Neutrophil (primary cell): ENCODE results near the gene TMEM109.

ENCODE experiments used
- H3K27ac ChIP-seq: fragments of 200-600 bp; sonication (generic); 2 replicates; pipeline ENCODE4 v1.5.1; 2016; ENCODE audit warnings: mild to moderate bottlenecking, moderate library complexity
- H3K27me3 ChIP-seq: fragments of 200-600 bp; sonication (generic); 2 replicates; pipeline ENCODE4 v1.6.0; 2016; ENCODE audit warnings: mild to moderate bottlenecking
- H3K36me3 ChIP-seq: fragments of 200-600 bp; sonication (generic); 2 replicates; pipeline ENCODE4 v1.5.1; 2017
- H3K4me1 ChIP-seq, 2 experiments: fragments of 200-600 bp in 1 of 2; sonication (generic) in 1 of 2; 1 replicate in 1 of 2; 2 replicates in 1 of 2; pipeline versions ENCODE4 v1.5.1 to v1.6.1; 2013 to 2016; ENCODE audit warnings: low read depth in 1 of 2, low read length in 1 of 2, mild to moderate bottlenecking in 1 of 2, moderate library complexity in 1 of 2; ENCODE audit not compliant: control insufficient read depth in 1 of 2, insufficient read depth in 1 of 2
- H3K4me3 ChIP-seq, 2 experiments: fragments of 200-600 bp in 1 of 2; sonication (generic) in 1 of 2; 1 replicate in 1 of 2; 2 replicates in 1 of 2; pipeline ENCODE4 v1.5.1; 2013 to 2016; ENCODE audit warnings: low read depth in 1 of 2, low read length in 1 of 2, mild to moderate bottlenecking in 1 of 2, moderate library complexity in 1 of 2
- H3K9me3 ChIP-seq: fragments of 200-600 bp; sonication (generic); 2 replicates; pipeline ENCODE4 v1.5.1; 2016
- TF ChIP-seq, protein P1 (sequence below): fragments of 200-600 bp; sonication (generic); IDR thresholded peaks from 2 replicates; pipeline ENCODE4 v1.5.1; 2016; ENCODE audit warnings: antibody characterized with exemption

TMEM109 gene

DNA sequence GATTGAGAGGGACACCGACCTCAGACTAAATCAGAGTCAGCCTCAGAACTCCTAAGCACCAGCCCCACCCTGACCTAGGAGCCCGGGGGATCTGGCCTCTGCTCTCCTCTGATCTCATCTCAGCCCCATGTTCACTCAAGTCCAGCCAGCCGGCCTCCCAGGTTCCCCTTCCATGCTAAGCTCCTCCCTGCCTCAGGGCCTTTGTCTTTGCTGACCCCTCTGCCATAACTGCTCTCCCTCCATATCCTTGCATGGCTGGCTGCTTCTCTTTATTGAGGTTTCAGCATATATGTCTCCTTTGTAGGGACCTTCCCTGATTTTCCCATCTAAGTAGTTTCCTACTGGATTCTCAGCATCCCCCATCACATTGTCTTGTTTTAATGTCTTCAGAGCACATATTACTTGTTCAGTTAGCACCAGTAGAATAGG, 38.8 kb downstream of the TMEM109 start:
- Histone ChIP-seq H3K27me3 (peaks cover 40% of the 10 kb centered on the region), H3K36me3 (peaks cover 13% of the 10 kb centered on the region), H3K4me1 (peaks cover 68 to 70% of the 10 kb centered on the region in 2 experiments), H3K27ac (peak overlapping the region; percentile 99), H3K9me3 (no peaks in the 10 kb centered on the region), H3K4me3 (peak overlapping the region; percentile 73 to 84)
- TF ChIP-seq, protein P1, sequence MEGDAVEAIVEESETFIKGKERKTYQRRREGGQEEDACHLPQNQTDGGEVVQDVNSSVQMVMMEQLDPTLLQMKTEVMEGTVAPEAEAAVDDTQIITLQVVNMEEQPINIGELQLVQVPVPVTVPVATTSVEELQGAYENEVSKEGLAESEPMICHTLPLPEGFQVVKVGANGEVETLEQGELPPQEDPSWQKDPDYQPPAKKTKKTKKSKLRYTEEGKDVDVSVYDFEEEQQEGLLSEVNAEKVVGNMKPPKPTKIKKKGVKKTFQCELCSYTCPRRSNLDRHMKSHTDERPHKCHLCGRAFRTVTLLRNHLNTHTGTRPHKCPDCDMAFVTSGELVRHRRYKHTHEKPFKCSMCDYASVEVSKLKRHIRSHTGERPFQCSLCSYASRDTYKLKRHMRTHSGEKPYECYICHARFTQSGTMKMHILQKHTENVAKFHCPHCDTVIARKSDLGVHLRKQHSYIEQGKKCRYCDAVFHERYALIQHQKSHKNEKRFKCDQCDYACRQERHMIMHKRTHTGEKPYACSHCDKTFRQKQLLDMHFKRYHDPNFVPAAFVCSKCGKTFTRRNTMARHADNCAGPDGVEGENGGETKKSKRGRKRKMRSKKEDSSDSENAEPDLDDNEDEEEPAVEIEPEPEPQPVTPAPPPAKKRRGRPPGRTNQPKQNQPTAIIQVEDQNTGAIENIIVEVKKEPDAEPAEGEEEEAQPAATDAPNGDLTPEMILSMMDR = no peak

DNA sequence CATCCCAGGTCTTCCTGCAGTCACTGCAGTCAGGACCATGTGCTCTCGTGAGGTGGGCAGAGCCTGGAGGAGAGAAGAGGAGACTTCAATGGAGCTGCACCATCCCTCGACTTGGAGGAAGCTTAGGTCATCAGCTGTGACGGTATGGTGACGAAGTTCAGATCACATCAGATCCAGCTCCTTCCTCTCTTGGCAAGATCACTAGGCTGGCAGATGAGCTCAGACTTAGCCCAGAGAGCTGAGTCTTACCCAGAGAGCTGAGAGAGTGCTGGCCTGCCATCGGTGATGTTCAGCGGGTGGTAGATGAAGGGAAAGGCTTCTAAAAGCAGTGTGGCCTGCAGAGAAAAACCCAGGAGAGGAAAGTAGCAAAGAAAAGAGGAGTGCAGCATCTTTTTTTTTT, 39.8 kb downstream of the TMEM109 start:
- peaks cover 3% of the 10 kb centered on the region for H3K36me3 ChIP-seq
- H3K4me1 ChIP-seq = peaks cover 59 to 60% of the 10 kb centered on the region in 2 experiments
- H3K9me3 ChIP-seq = no peaks in the 10 kb centered on the region
- peak overlapping the region; percentile 99 for H3K27ac ChIP-seq
- TF ChIP-seq, protein P1 = no peak
- peaks cover 40% of the 10 kb centered on the region for H3K27me3 ChIP-seq
- H3K4me3 ChIP-seq = peak overlapping the region; percentile 73 to 84

GRCh38 chr11:60954421-60954820, 40.5 kb downstream of the TMEM109 start:
- H3K36me3 ChIP-seq = no peaks in the 10 kb centered on the region
- H3K27me3 ChIP-seq = peaks cover 42% of the 10 kb centered on the region
- peaks cover 54 to 55% of the 10 kb centered on the region in 2 experiments for H3K4me1 ChIP-seq
- no peaks in the 10 kb centered on the region for H3K9me3 ChIP-seq
- TF ChIP-seq, protein P1 = peak; percentile 31
- peak overlapping the region; percentile 1 to 73 for H3K4me3 ChIP-seq
- peak overlapping the region; percentile 99 for H3K27ac ChIP-seq

DNA sequence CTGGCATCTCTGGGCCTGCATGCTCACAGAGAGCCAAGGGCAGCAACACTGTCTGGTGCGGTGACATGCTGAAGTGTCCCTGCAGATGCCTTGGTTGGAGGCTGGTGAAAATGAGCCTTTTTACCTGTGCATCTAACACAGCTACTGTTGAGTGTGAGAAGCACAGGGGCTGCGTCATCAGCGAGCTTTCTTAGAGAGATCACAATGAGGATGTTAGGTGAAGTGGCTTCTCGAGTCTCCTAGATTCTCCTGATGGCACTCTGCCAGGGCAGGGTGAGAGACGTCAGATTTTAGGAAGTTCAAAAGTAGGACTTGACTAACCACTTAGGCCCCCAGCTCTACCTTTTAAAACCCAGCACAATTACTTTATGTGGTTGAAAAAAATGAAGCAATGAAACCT, 41.6 kb downstream of the TMEM109 start:
- Histone ChIP-seq H3K4me1 (peaks cover 42 to 44% of the 10 kb centered on the region in 2 experiments), H3K9me3 (no peaks in the 10 kb centered on the region), H3K27me3 (peaks cover 46% of the 10 kb centered on the region)

DNA sequence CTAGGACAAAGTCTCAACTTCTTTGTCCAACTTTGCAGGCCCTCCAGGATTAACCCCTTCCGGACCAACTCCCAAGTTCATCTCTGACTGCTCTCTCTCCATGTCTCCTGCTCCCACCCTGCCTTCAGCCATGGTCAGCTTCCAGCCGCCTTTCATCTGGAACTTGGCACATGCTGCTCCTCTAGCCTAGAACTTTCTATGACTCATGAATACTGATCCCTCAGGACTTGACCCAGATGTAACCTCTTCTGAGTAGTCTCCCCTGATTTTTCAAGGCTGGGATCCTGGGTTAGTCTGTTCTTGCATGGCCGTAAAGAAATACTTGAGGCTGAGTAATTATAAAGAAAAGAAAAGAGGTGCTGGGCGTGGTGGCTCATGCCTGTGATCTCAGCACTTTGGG, 43.2 kb downstream of the TMEM109 start:
- Histone ChIP-seq H3K27ac (no peak overlapping the region), H3K36me3 (no peaks in the 10 kb centered on the region), H3K4me3 (no peak overlapping the region), H3K27me3 (peaks cover 62% of the 10 kb centered on the region), H3K9me3 (no peaks in the 10 kb centered on the region), H3K4me1 (peaks cover 40 to 41% of the 10 kb centered on the region in 2 experiments)
- TF ChIP-seq, protein P1 = no peak

More for the DNA sequence above, 41.6 kb downstream of the TMEM109 start:
- TF ChIP-seq, protein P1 = no peak
- Histone ChIP-seq H3K4me3 (no peak overlapping the region), H3K27ac (peak overlapping the region; percentile 99), H3K36me3 (no peaks in the 10 kb centered on the region)

GRCh38 chr11:60959431-60959830, 45.5 kb downstream of the TMEM109 start:
- Histone ChIP-seq H3K27me3 (peaks cover 84% of the 10 kb centered on the region), H3K36me3 (no peaks in the 10 kb centered on the region), H3K9me3 (no peaks in the 10 kb centered on the region), H3K4me3 (no peak overlapping the region), H3K4me1 (peaks cover 19 to 20% of the 10 kb centered on the region in 2 experiments), H3K27ac (no peak overlapping the region)
- TF ChIP-seq, protein P1 = no peak
